Thymus (tissue), 11 donors: ENCODE measurements around the gene CHAT. TPM values are rescaled to one million over a fixed set of nuclear protein-coding genes. Genes with fewer than 3 reads are reported as not detected.
"Not testable (repeated sequence)": the region's sequence is repeated elsewhere in the genome, so short reads cannot be mapped to it uniquely, and the experiment has no call there.

Source experiments
- DNase-seq, 9 donors: peaks; one replicate each; pipeline ENCODE4 v3.0.0-alpha.2; 2013; ENCODE audit warnings: low spot score in 9 of 9, low read depth in 6 of 9, missing footprints in 1 of 9
- H3K27ac ChIP-seq, 2 donors: one replicate each; pipeline ENCODE4 v1.5.1; 2013; ENCODE audit warnings: control low read depth in 1 of 2, low read depth in 1 of 2, low read length in 1 of 2, mild to moderate bottlenecking in 1 of 2, moderate library complexity in 1 of 2
- H3K27me3 ChIP-seq, 2 donors: one replicate each; pipeline ENCODE4 v1.5.1; 2013; ENCODE audit warnings: low read length in 1 of 2; ENCODE audit not compliant: control insufficient read depth in 2 of 2, insufficient read depth in 1 of 2
- H3K36me3 ChIP-seq, 2 donors: one replicate each; pipeline ENCODE4 v1.5.1; 2013; ENCODE audit warnings: low read length in 1 of 2, mild to moderate bottlenecking in 1 of 2, moderate library complexity in 1 of 2; ENCODE audit not compliant: control insufficient read depth in 2 of 2, insufficient read depth in 2 of 2
- H3K4me1 ChIP-seq, 2 donors: one replicate each; pipeline ENCODE4 v1.5.1; 2013; ENCODE audit warnings: low read length in 2 of 2; ENCODE audit not compliant: control insufficient read depth in 2 of 2, insufficient read depth in 2 of 2
- H3K4me3 ChIP-seq, 2 donors: one replicate each; pipeline ENCODE4 v1.5.1; 2013; ENCODE audit warnings: low read length in 2 of 2, control low read depth in 1 of 2, mild to moderate bottlenecking in 1 of 2
- H3K9me3 ChIP-seq, 2 donors: one replicate each; pipeline ENCODE4 v1.5.1; 2013; ENCODE audit warnings: low read length in 1 of 2, mild to moderate bottlenecking in 1 of 2; ENCODE audit not compliant: control insufficient read depth in 2 of 2, insufficient read depth in 1 of 2
- WGBS: extraction: QIAGEN DNeasy Blood & Tissue Kit; methylation state at CpG from one replicate; pipeline ENCODE4 v1.1.7; 2013; 5-methylcytosine and 5-hydroxymethylcytosine counted together
- polyA plus RNA-seq: library from polyadenylated mRNA; stranded (reverse); fragments of 200-250 nt; gene quantifications from one replicate; pipeline ENCODE4 v1.2.3, GENCODE V29; 2013
- total RNA-seq: library from RNA; stranded (reverse); fragments of 120-200 nt; gene quantifications from one replicate; pipeline ENCODE4 v1.2.4, GENCODE V29; 2013
- donor health status: healthy.

The CHAT gene
- total and polyA plus RNA-seq, 2 donors = 0.09 TPM; not detected in 1

DNA sequence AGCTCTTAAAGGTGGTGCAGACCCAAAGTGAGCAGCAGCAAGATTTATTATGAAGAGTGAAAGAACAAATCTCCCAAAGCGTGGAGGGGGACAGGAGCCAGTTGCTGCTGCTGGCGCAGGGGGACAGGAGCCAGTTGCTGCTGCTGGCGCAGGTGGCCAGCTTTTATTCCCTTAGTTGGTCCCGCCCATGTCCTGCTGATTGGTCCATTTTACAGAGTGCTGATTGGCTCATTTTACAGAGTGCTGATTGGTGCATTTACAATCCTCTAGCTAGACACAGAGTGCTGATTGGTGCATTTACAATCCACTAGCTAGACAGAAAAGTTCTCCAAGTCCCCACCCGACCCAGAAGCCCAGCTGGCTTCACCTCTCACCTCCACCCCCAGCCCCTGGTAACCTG lies 68.6 kb downstream of the CHAT start:
- H3K4me3 ChIP-seq, H3K36me3 ChIP-seq, H3K4me1 ChIP-seq, H3K27ac ChIP-seq, DNase-seq: not testable (repeated sequence)
- 87% methylated on average over 5 of the region's 5 CpGs for WGBS
- H3K9me3 ChIP-seq = peaks cover 6 to 12% of the 10 kb centered on the region in 2 donors
- H3K27me3 ChIP-seq = peaks cover 0 to 24% of the 10 kb centered on the region in 2 donors

DNA sequence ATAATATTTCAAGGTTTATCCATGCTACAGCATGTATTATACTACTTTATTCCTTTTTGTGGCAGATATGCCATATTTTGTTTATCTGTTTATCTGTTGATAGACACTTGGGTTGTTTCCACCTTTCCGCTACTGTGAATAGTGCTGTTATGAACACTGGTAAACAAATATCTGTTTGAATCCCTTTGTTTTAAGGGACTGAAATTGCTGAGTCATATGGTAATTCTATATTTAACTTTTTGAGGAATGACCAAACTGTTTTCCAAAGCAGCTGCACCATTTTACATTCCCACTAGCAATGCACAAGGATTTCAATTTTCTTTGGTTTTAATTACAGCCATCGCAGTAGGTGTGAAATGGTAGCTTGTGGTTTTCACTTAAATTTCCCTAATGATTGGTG lies 69.0 kb downstream of the CHAT start:
- peaks cover 0 to 28% of the 10 kb centered on the region in 2 donors for H3K27me3 ChIP-seq
- H3K27ac ChIP-seq = no peak overlapping the region
- no peaks in the 10 kb centered on the region for H3K36me3 ChIP-seq
- H3K4me1 ChIP-seq = peaks cover 0 to 3% of the 10 kb centered on the region in 2 donors
- no peak for DNase-seq
- H3K4me3 ChIP-seq = no peak overlapping the region
- WGBS = 96% methylated on average over 2 of the region's 2 CpGs
- H3K9me3 ChIP-seq = peaks cover 6 to 12% of the 10 kb centered on the region in 2 donors

DNA sequence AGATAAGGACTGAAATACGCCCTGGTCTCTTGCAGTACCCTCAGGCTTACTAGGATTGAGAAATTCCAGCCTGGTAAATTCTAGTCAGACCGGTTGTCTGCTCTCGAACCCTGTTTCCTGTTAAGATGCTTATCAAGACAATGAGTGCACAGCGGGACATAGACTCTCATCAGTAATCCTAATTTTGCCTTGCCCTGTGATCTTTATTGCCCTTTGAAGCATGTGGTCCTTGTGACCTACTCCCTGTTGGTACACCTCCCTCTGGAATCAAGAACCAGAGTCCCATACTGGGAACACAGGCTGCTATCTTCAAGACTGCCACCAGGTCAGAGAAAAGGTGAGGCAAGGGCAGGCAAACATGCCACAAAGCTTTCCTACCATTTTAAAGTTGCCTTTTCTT lies 72.8 kb downstream of the CHAT start:
- Histone ChIP-seq H3K36me3 (no peaks in the 10 kb centered on the region), H3K9me3 (no peaks in the 10 kb centered on the region), H3K4me3 (no peak overlapping the region), H3K27me3 (peaks cover 9 to 48% of the 10 kb centered on the region in 2 donors), H3K4me1 (no peaks in the 10 kb centered on the region), H3K27ac (no peak overlapping the region)
- WGBS = 82% methylated on average over 4 of the region's 4 CpGs
- DNase-seq = no peak

DNA sequence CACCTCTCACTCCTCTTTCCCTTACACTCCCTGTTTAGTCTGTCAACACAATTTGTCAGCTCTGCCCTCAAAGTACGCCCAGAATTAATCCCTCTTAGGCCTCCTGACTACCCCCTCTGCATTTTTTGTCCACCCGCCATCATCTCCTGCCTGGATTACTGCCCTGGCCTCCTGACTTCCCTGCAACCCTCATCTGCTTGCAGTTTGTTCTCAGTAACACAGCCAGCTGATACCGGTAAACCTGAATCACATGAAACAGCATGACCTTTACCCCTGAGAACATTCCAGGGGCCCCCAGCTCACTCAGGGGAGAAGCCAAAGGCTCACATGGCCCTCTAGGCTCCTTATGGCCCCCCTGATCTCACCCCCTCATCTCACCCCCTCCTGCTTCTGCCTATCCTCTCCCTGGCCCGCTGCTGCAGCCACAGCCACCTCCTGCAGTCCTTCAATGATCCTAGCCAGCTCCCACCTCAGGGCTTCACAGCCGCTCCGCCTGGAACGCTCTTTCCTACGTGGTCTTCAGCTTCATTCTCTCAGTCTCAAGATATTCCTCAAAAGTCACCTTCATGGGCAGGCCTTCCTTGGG lies 74.5 kb downstream of the CHAT start:
- 32% methylated on average over 8 of the region's 8 CpGs for WGBS
- H3K9me3 ChIP-seq = no peaks in the 10 kb centered on the region
- no peak overlapping the region for H3K4me3 ChIP-seq
- H3K36me3 ChIP-seq = no peaks in the 10 kb centered on the region
- no peak for DNase-seq
- H3K27me3 ChIP-seq = peaks cover 9 to 53% of the 10 kb centered on the region in 2 donors
- no peaks in the 10 kb centered on the region for H3K4me1 ChIP-seq
- H3K27ac ChIP-seq = no peak overlapping the region

DNA sequence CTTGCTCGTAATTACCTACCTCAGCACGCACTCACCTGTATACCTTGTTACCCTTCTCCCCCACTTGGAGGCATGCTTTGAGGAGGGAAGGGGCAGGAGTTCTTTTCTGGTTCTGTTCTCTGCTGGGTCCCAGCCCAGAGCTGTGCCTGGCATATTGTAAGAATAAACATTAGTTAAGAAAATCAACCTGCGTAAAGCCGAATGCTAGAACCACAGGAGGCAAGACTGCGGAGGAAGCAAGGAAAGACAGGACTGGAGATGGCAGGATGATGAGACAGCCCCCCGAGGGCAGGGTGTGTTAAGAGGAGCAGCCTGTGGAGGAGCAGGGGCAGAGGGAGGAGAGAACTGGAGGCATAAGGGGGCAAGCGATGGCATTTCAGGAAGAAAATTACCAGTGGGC lies 75.1 kb downstream of the CHAT start:
- no peaks in the 10 kb centered on the region for H3K9me3 ChIP-seq
- H3K27me3 ChIP-seq = peaks cover 9 to 55% of the 10 kb centered on the region in 2 donors
- no peak overlapping the region for H3K4me3 ChIP-seq
- no peaks in the 10 kb centered on the region for H3K4me1 ChIP-seq
- no peaks in the 10 kb centered on the region for H3K36me3 ChIP-seq
- no peak overlapping the region for H3K27ac ChIP-seq
- no peak for DNase-seq
- 22% methylated on average over 7 of the region's 7 CpGs for WGBS

DNA sequence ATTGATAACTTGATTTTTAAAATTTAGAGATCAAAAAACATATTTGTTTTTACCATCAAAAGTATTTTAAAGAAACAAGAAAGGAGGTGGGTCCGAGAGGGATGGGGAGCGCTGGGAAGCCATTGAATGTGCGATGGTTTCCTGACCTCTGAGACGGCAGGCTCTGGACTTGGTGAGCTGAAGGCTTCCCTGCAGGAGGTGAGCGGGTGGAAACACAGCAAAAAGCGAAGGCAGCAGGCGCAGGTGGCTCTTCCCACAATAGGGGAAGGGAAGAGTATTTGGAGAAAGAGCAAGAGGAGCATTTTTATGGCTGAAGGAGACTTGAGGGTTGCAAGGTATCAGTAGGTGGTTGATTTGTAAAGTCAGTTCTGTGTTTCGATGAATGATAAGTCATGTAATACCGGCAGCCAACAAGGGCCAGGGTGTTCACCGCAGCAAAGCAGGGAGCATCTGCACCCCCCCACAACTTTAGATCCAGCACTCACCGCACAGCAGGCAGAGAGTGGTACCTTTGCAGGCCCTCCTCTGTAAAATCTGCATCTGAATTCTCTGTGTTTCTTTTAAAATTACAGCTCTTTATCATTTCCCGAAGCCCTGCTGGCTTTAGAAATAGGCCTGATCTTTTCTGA lies 76.2 kb downstream of the CHAT start:
- Histone ChIP-seq H3K27ac (no peak overlapping the region), H3K27me3 (peaks cover 9 to 55% of the 10 kb centered on the region in 2 donors), H3K36me3 (no peaks in the 10 kb centered on the region), H3K4me1 (no peaks in the 10 kb centered on the region), H3K9me3 (no peaks in the 10 kb centered on the region), H3K4me3 (no peak overlapping the region)
- WGBS = 17% methylated on average over 12 of the region's 12 CpGs
- DNase-seq = no peak

DNA sequence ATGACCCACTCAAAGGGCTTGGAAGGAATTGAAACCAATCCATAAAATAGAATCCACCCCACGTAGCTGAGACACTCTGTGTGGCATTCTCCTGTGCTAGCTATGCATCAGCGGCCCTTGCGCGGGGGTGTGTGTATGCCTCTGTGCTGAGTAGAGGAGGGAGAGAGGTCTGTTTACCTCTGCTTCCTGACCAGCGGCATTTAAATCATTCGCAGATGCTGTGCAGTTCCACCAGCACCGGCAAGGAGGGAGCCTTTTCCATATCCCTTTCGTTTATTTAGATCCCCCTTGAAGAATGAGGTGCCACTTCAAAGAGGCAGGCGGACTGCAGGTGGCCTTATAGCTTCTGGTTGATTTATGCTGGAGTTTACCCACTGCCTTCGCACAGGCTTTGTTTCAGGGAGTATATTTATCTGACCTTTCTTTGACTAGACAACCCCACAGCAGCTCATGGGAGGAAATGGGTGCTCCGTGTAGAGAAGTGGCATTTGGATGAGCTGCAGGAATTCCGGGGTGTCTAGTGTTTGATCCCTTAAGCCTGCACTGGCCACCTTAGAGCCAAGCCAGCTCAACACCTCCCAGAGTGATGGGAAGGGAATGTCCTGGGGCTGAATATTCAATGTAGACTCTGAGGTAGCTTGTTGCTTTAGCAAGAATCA lies 77.0 kb downstream of the CHAT start:
- H3K36me3 ChIP-seq = no peaks in the 10 kb centered on the region
- no peak overlapping the region for H3K4me3 ChIP-seq
- no peak for DNase-seq
- no peaks in the 10 kb centered on the region for H3K4me1 ChIP-seq
- 13% methylated on average over 12 of the region's 12 CpGs for WGBS
- no peak overlapping the region for H3K27ac ChIP-seq
- peaks cover 9 to 56% of the 10 kb centered on the region in 2 donors for H3K27me3 ChIP-seq
- H3K9me3 ChIP-seq = no peaks in the 10 kb centered on the region

DNA sequence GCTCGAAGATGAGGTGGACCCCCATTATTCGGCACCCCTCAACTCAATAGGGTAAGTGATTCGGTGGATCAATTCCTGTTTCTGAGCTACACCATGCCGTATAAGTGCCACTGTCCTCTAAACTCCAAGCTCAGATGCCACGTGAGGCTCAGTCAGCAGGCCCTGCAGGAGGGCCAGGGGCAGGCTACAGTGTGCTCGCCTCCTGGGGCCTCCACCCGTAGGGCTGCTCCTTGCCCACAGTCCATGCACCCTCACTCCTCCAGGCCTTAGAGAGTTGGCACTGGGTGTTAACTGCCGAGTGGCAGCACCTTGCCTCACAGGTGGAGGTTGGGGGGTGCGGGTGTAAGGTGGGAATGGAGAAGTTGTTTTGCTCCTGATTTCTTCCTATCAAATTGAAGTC lies 77.8 kb downstream of the CHAT start:
- Histone ChIP-seq H3K9me3 (no peaks in the 10 kb centered on the region), H3K27me3 (peaks cover 9 to 56% of the 10 kb centered on the region in 2 donors), H3K27ac (no peak overlapping the region), H3K4me1 (no peaks in the 10 kb centered on the region), H3K4me3 (no peak overlapping the region), H3K36me3 (no peaks in the 10 kb centered on the region)
- no peak for DNase-seq
- WGBS = 42% methylated on average over 9 of the region's 9 CpGs

DNA sequence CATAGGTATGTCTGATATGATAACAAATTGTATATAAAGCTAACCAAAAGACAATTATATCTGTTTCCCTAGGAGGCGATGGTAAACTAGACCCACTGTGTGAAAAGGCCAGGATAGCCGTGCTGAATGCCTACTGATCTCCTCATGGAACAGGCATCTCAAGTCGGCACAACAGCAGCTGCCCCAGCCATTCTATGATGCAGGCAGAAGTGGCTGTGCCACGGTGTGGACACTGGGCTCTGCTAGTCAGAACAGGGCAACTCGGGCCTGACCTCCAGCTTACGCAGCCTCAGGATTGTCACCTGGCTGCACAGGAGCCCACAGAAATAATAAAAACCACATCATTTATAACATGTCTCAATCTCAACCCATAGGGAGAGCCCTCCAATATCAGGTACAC lies 80.6 kb downstream of the CHAT start:
- H3K27me3 ChIP-seq = peaks cover 6 to 29% of the 10 kb centered on the region in 2 donors
- 91% methylated on average over 6 of the region's 6 CpGs for WGBS
- H3K36me3 ChIP-seq = no peaks in the 10 kb centered on the region
- H3K9me3 ChIP-seq = no peaks in the 10 kb centered on the region
- DNase-seq = no peak
- H3K4me1 ChIP-seq = no peaks in the 10 kb centered on the region
- H3K4me3 ChIP-seq = no peak overlapping the region
- H3K27ac ChIP-seq = no peak overlapping the region
